ENCODE measurements around the gene PWWP2B.

Gene PWWP2B

GRCh38 chr10:132354356-132355094 lies 42.5 kb upstream of the PWWP2B start:
- H3K4me3 ChIP-seq (ENCODE audit: insufficient read depth, low read length, poor library complexity, severe bottlenecking) = no peak overlapping the region
- no peak overlapping the region for H2AFZ ChIP-seq (ENCODE audit: low read depth, low read length, severe bottlenecking)
- no peaks in the 10 kb centered on the region for H3K27me3 ChIP-seq (ENCODE audit: low read length)
- no peaks in the 10 kb centered on the region for H3K9me2 ChIP-seq (replicated peaks; ENCODE audit: insufficient read depth, low read length)
- no peaks in the 10 kb centered on the region for H3F3A ChIP-seq (ENCODE audit: insufficient read depth)
- no peak overlapping the region for H3K4me2 ChIP-seq (ENCODE audit: low read depth, low read length, poor library complexity, severe bottlenecking)
- no peaks in the 10 kb centered on the region for H4K20me1 ChIP-seq (ENCODE audit: low read depth, low read length)
- H3K36me3 ChIP-seq (ENCODE audit: low read length) = no peaks in the 10 kb centered on the region
- no peaks in the 10 kb centered on the region for H3K9me3 ChIP-seq (ENCODE audit: insufficient read depth, low read length)
- TF ChIP-seq CTCF (IDR thresholded peaks at IDR 0.05; ENCODE audit: insufficient read depth, low read length, poor library complexity, severe bottlenecking) = no peak
- no peak overlapping the region for H3K9ac ChIP-seq (ENCODE audit: low read length)
- no peak overlapping the region for H3K27ac ChIP-seq (ENCODE audit: low read depth, low read length)
- H3K79me2 ChIP-seq (ENCODE audit: insufficient read depth, low read length) = no peaks in the 10 kb centered on the region

- Histone ChIP-seq H3K27ac (ENCODE audit: low read depth, low read length) (no peak overlapping the region), H3K27me3 (ENCODE audit: low read length) (no peaks in the 10 kb centered on the region), H3K9me3 (ENCODE audit: insufficient read depth, low read length) (no peaks in the 10 kb centered on the region), H3K9me2 (replicated peaks; ENCODE audit: insufficient read depth, low read length) (no peaks in the 10 kb centered on the region), H3K4me3 (ENCODE audit: insufficient read depth, low read length, poor library complexity, severe bottlenecking) (no peak overlapping the region), H3K4me2 (ENCODE audit: low read depth, low read length, poor library complexity, severe bottlenecking) (no peak overlapping the region), H3F3A (ENCODE audit: insufficient read depth) (no peaks in the 10 kb centered on the region), H2AFZ (ENCODE audit: low read depth, low read length, severe bottlenecking) (no peak overlapping the region), H3K9ac (ENCODE audit: low read length) (no peak overlapping the region), H3K36me3 (ENCODE audit: low read length) (no peaks in the 10 kb centered on the region), H3K79me2 (ENCODE audit: insufficient read depth, low read length) (no peaks in the 10 kb centered on the region), H4K20me1 (ENCODE audit: low read depth, low read length) (no peaks in the 10 kb centered on the region)
- no peak for TF ChIP-seq EZH2phosphoT487 (conservative IDR thresholded peaks at IDR 0.05; ENCODE audit: low read length)
- TF ChIP-seq CTCF (IDR thresholded peaks at IDR 0.05; ENCODE audit: insufficient read depth, low read length, poor library complexity, severe bottlenecking) = no peak
These were observed 41.7 kb upstream of the PWWP2B start for GRCh38 chr10:132355297-132355696.

- Histone ChIP-seq H2AFZ (ENCODE audit: low read depth, low read length, severe bottlenecking) (no peak overlapping the region), H3F3A (ENCODE audit: insufficient read depth) (no peaks in the 10 kb centered on the region), H3K9ac (ENCODE audit: low read length) (no peak overlapping the region), H3K79me2 (ENCODE audit: insufficient read depth, low read length) (no peaks in the 10 kb centered on the region), H4K20me1 (ENCODE audit: low read depth, low read length) (no peaks in the 10 kb centered on the region), H3K4me3 (ENCODE audit: insufficient read depth, low read length, poor library complexity, severe bottlenecking) (no peak overlapping the region), H3K27me3 (ENCODE audit: low read length) (no peaks in the 10 kb centered on the region), H3K27ac (ENCODE audit: low read depth, low read length) (no peak overlapping the region), H3K9me3 (ENCODE audit: insufficient read depth, low read length) (no peaks in the 10 kb centered on the region), H3K36me3 (ENCODE audit: low read length) (no peaks in the 10 kb centered on the region), H3K4me2 (ENCODE audit: low read depth, low read length, poor library complexity, severe bottlenecking) (no peak overlapping the region), H3K9me2 (replicated peaks; ENCODE audit: insufficient read depth, low read length) (no peaks in the 10 kb centered on the region)
- TF ChIP-seq EZH2phosphoT487 (conservative IDR thresholded peaks at IDR 0.05; ENCODE audit: low read length) = no peak
- TF ChIP-seq CTCF (IDR thresholded peaks at IDR 0.05; ENCODE audit: insufficient read depth, low read length, poor library complexity, severe bottlenecking) = no peak
These were observed 41.2 kb upstream of the PWWP2B start for GRCh38 chr10:132355754-132356153.

All from SU-DHL-6 (cell line).